ENCODE data around the gene STAT3.
"Not testable (repeated sequence)": the region's sequence is repeated elsewhere in the genome, so short reads cannot be mapped to it uniquely, and the experiment has no call there.

STAT3 gene

GRCh38 chr17:42394838-42395237 lies 6.6 kb upstream of the STAT3 start:
- H3F3A ChIP-seq (ENCODE audit: control insufficient read depth, insufficient read depth): no peaks in the 10 kb centered on the region
- H3K4me3 ChIP-seq (ENCODE audit: low read length): no peak overlapping the region
- H3K4me1 ChIP-seq (ENCODE audit: control insufficient read depth, low read length): peaks cover 6% of the 10 kb centered on the region; the same call in 1 of the 2 replicates
- no peaks in the 10 kb centered on the region for H3K9me3 ChIP-seq (ENCODE audit: control insufficient read depth, insufficient read depth, low read length)
- H4K20me1 ChIP-seq (ENCODE audit: control insufficient read depth, insufficient read depth, low read depth, low read length): no peaks in the 10 kb centered on the region
- no peaks in the 10 kb centered on the region for H3K79me2 ChIP-seq (ENCODE audit: control insufficient read depth, low read length)
- H3K36me3 ChIP-seq (ENCODE audit: control insufficient read depth, low read length): no peaks in the 10 kb centered on the region
- H3K27me3 ChIP-seq (ENCODE audit: control insufficient read depth, low read length): peaks cover 15% of the 10 kb centered on the region
- no peak for TF ChIP-seq EZH2phosphoT487 (IDR thresholded peaks at IDR 0.05; ENCODE audit: borderline replicate concordance, low read length)
- TF ChIP-seq, protein P1, sequence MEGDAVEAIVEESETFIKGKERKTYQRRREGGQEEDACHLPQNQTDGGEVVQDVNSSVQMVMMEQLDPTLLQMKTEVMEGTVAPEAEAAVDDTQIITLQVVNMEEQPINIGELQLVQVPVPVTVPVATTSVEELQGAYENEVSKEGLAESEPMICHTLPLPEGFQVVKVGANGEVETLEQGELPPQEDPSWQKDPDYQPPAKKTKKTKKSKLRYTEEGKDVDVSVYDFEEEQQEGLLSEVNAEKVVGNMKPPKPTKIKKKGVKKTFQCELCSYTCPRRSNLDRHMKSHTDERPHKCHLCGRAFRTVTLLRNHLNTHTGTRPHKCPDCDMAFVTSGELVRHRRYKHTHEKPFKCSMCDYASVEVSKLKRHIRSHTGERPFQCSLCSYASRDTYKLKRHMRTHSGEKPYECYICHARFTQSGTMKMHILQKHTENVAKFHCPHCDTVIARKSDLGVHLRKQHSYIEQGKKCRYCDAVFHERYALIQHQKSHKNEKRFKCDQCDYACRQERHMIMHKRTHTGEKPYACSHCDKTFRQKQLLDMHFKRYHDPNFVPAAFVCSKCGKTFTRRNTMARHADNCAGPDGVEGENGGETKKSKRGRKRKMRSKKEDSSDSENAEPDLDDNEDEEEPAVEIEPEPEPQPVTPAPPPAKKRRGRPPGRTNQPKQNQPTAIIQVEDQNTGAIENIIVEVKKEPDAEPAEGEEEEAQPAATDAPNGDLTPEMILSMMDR (IDR thresholded peaks at IDR 0.05; ENCODE audit: low read depth, low read length, poor library complexity, severe bottlenecking): no peak
- H3K9me2 ChIP-seq (replicated peaks; ENCODE audit: control insufficient read depth, low read length): no peaks in the 10 kb centered on the region
- no peak overlapping the region for H3K27ac ChIP-seq (ENCODE audit: low read depth, low read length)
- no peak overlapping the region for H3K4me2 ChIP-seq (ENCODE audit: low read length)

- peaks cover 13% of the 10 kb centered on the region for H3K27me3 ChIP-seq (ENCODE audit: control insufficient read depth, low read length)
- H3K36me3 ChIP-seq (ENCODE audit: control insufficient read depth, low read length): no peaks in the 10 kb centered on the region
- TF ChIP-seq, protein P1 (IDR thresholded peaks at IDR 0.05; ENCODE audit: low read depth, low read length, poor library complexity, severe bottlenecking): no peak
- no peak for TF ChIP-seq EZH2phosphoT487 (IDR thresholded peaks at IDR 0.05; ENCODE audit: borderline replicate concordance, low read length)
- no peaks in the 10 kb centered on the region for H3K9me2 ChIP-seq (replicated peaks; ENCODE audit: control insufficient read depth, low read length)
- H3K9me3 ChIP-seq (ENCODE audit: control insufficient read depth, insufficient read depth, low read length): no peaks in the 10 kb centered on the region
- no peak overlapping the region for H3K4me3 ChIP-seq (ENCODE audit: low read length)
- H3F3A ChIP-seq (ENCODE audit: control insufficient read depth, insufficient read depth): no peaks in the 10 kb centered on the region
- H3K27ac ChIP-seq (ENCODE audit: low read depth, low read length): no peak overlapping the region
- no peak overlapping the region for H3K4me2 ChIP-seq (ENCODE audit: low read length)
- no peaks in the 10 kb centered on the region for H3K79me2 ChIP-seq (ENCODE audit: control insufficient read depth, low read length)
- peaks cover 12% of the 10 kb centered on the region for H3K4me1 ChIP-seq (ENCODE audit: control insufficient read depth, low read length)
- H4K20me1 ChIP-seq (ENCODE audit: control insufficient read depth, insufficient read depth, low read depth, low read length): no peaks in the 10 kb centered on the region
Measured at GRCh38 chr17:42392692-42393415, 4.6 kb upstream of the STAT3 start.

GRCh38 chr17:42391439-42391838 lies 3.2 kb upstream of the STAT3 start:
- H3K4me2 ChIP-seq (ENCODE audit: low read length); H3F3A ChIP-seq (ENCODE audit: control insufficient read depth, insufficient read depth); H3K36me3 ChIP-seq (ENCODE audit: control insufficient read depth, low read length): not testable (repeated sequence)

GRCh38 chr17:42389899-42390298 lies 1.7 kb upstream of the STAT3 start:
- Histone ChIP-seq H3K27me3 (ENCODE audit: control insufficient read depth, low read length) (peaks cover 29% of the 10 kb centered on the region), H3K9me3 (ENCODE audit: control insufficient read depth, insufficient read depth, low read length) (no peaks in the 10 kb centered on the region), H3K79me2 (ENCODE audit: control insufficient read depth, low read length) (peaks cover 4% of the 10 kb centered on the region), H3F3A (ENCODE audit: control insufficient read depth, insufficient read depth) (peaks cover 7% of the 10 kb centered on the region; the same call in 1 of the 2 replicates), H3K27ac (ENCODE audit: low read depth, low read length) (no peak overlapping the region), H3K4me1 (ENCODE audit: control insufficient read depth, low read length) (peaks cover 21% of the 10 kb centered on the region), H3K9me2 (replicated peaks; ENCODE audit: control insufficient read depth, low read length) (no peaks in the 10 kb centered on the region), H3K4me3 (ENCODE audit: low read length) (no peak overlapping the region), H4K20me1 (ENCODE audit: control insufficient read depth, insufficient read depth, low read depth, low read length) (peaks cover 8% of the 10 kb centered on the region; the same call in 1 of the 2 replicates), H3K4me2 (ENCODE audit: low read length) (no peak overlapping the region), H3K36me3 (ENCODE audit: control insufficient read depth, low read length) (no peaks in the 10 kb centered on the region)
- no peak for TF ChIP-seq EZH2phosphoT487 (IDR thresholded peaks at IDR 0.05; ENCODE audit: borderline replicate concordance, low read length)
- TF ChIP-seq, protein P1 (IDR thresholded peaks at IDR 0.05; ENCODE audit: low read depth, low read length, poor library complexity, severe bottlenecking): no peak

More at GRCh38 chr17:42391439-42391838, 3.2 kb upstream of the STAT3 start:
- Histone ChIP-seq H3K27me3 (ENCODE audit: control insufficient read depth, low read length) (peaks cover 23% of the 10 kb centered on the region), H3K4me1 (ENCODE audit: control insufficient read depth, low read length) (peaks cover 21% of the 10 kb centered on the region)
- H3K9me2 ChIP-seq (replicated peaks; ENCODE audit: control insufficient read depth, low read length); H3K4me3 ChIP-seq (ENCODE audit: low read length); H3K9me3 ChIP-seq (ENCODE audit: control insufficient read depth, insufficient read depth, low read length); H3K27ac ChIP-seq (ENCODE audit: low read depth, low read length); H3K79me2 ChIP-seq (ENCODE audit: control insufficient read depth, low read length); H4K20me1 ChIP-seq (ENCODE audit: control insufficient read depth, insufficient read depth, low read depth, low read length): not testable (repeated sequence)

All from DOHH2 (cell line).